A673 (cell line): Measurements from ENCODE around the gene EGLN2. TPM values are rescaled to one million over a fixed set of nuclear protein-coding genes. Genes with fewer than 3 reads are reported as not detected.

Source experiments
- BruUV-seq: library from RNA; stranded (reverse); fragments of 400-500 nt; replicated peaks from 2 replicates; lab custom pipeline; 2021; lab: Mats Ljungman, UMichigan
- CTCF ChIA-PET: fragments of 300-600 bp; sonication (Branson Sonifier 250); formaldehyde crosslinking; loops from one replicate; lab custom pipeline; 2022; ENCODE audit warnings: antibody characterized with exemption; lab: Charles Lee
- POLR2A ChIA-PET: fragments of 300-600 bp; sonication (Branson Sonifier 250); formaldehyde crosslinking; loops from one replicate; lab custom pipeline; 2022; ENCODE audit warnings: antibody characterized with exemption; ENCODE audit not compliant: low non-redundant PET; lab: Charles Lee
- DNase-seq: peaks from one replicate; pipeline ENCODE4 v3.0.0-alpha.2; 2015; ENCODE audit warnings: low spot score
- H3K27ac ChIP-seq: fragments of 200-600 bp; sonication (generic); 2 replicates; pipeline ENCODE4 v1.5.1; 2016; ENCODE audit warnings: mixed run types, low read depth, mild to moderate bottlenecking, mixed read lengths, antibody characterized with exemption, low read length; ENCODE audit not compliant: poor library complexity, severe bottlenecking
- H3K27me3 ChIP-seq: fragments of 200-600 bp; sonication (generic); replicated peaks from 2 replicates; pipeline ENCODE4 v1.6.1; 2017; ENCODE audit warnings: mixed run types, low read depth, mild to moderate bottlenecking, mixed read lengths, antibody characterized with exemption, low read length; ENCODE audit not compliant: insufficient read depth, poor library complexity
- H3K36me3 ChIP-seq: fragments of 200-600 bp; sonication (generic); 2 replicates; pipeline ENCODE4 v1.6.1; 2016; ENCODE audit warnings: mixed run types, mild to moderate bottlenecking, mixed read lengths, antibody characterized with exemption, low read length; ENCODE audit not compliant: insufficient read depth, poor library complexity, severe bottlenecking
- H3K4me1 ChIP-seq: fragments of 200-600 bp; sonication (generic); 2 replicates; pipeline ENCODE4 v1.6.1; 2017; ENCODE audit warnings: mixed run types, mild to moderate bottlenecking, mixed read lengths, antibody characterized with exemption, low read length; ENCODE audit not compliant: insufficient read depth, poor library complexity, severe bottlenecking
- H3K4me3 ChIP-seq: fragments of 200-600 bp; sonication (generic); 2 replicates; pipeline ENCODE4 v1.5.1; 2016; ENCODE audit warnings: low read depth, mixed run types, mild to moderate bottlenecking, mixed read lengths, low read length; ENCODE audit not compliant: poor library complexity, severe bottlenecking
- H3K9me3 ChIP-seq: fragments of 200-600 bp; sonication (generic); 2 replicates; pipeline ENCODE4 v1.6.1; 2016; ENCODE audit warnings: mixed run types, low read depth, mild to moderate bottlenecking, mixed read lengths, antibody characterized with exemption, low read length; ENCODE audit not compliant: poor library complexity, severe bottlenecking
- CTCF ChIP-seq: fragments of 300-800, 200-600 bp; sonication (generic); conservative IDR thresholded peaks from 2 replicates; pipeline ENCODE4 v1.5.1; 2017; ENCODE audit warnings: low read depth, mild to moderate bottlenecking, antibody characterized with exemption, low read length, moderate library complexity, mixed read lengths
- EZH2 ChIP-seq: fragments of 200-600 bp; sonication (generic); IDR thresholded peaks from 2 replicates; pipeline ENCODE4 v1.6.1; 2017; ENCODE audit warnings: borderline replicate concordance, low read depth, mild to moderate bottlenecking, mixed read lengths, antibody characterized with exemption, low read length; ENCODE audit not compliant: poor library complexity, severe bottlenecking
- intact Hi-C: fragments of 100-400 bp; cut with micrococcal nuclease; formaldehyde crosslinking; loops from one replicate; pipeline ENCODE4 v1.10.0; 2022; ENCODE audit not compliant: unreplicated experiment
- total RNA-seq: library from RNA; stranded (reverse); gene quantifications from 2 replicates; pipeline ENCODE4 v1.2.3, GENCODE V29; 2021

Gene EGLN2
- total RNA-seq, 1 experiment from 2014 or later: 113 TPM

- BruUV-seq: no TSS peak
- no peak for DNase-seq
- H3K4me1 ChIP-seq: peaks cover 47% of the 10 kb centered on the region
Observed at GRCh38 chr19:40799558-40800338, 757 bp downstream of the EGLN2 start.

GRCh38 chr19:40800339-40800996, 1.5 kb downstream of the EGLN2 start:
- Histone ChIP-seq H3K36me3 (peaks cover 25% of the 10 kb centered on the region), H3K27me3 (no peaks in the 10 kb centered on the region), H3K9me3 (no peaks in the 10 kb centered on the region), H3K27ac (peak overlapping the region; percentile 88), H3K4me1 (peaks cover 52% of the 10 kb centered on the region), H3K4me3 (peak overlapping the region; percentile 97)
- CTCF ChIA-PET: interaction anchor here (0.6 kb wide), 1 partner anchor 138 kb away, joined by 5 read pairs; no protein-coding TSS in a partner anchor
- TF ChIP-seq CTCF: no peak
- TF ChIP-seq EZH2: no peak
- intact Hi-C loops: loop anchor here (10.0 kb wide), 1 partner anchor 86 kb away; the partner anchor contains the start of genes COQ8B and ITPKC
- DNase-seq: no peak
- POLR2A ChIA-PET: no interaction called here
- BruUV-seq: no TSS peak

More at GRCh38 chr19:40799558-40800338, 757 bp downstream of the EGLN2 start:
- Histone ChIP-seq H3K27me3 (no peaks in the 10 kb centered on the region), H3K9me3 (no peaks in the 10 kb centered on the region), H3K36me3 (peaks cover 25% of the 10 kb centered on the region), H3K4me3 (peak overlapping the region; percentile 97), H3K27ac (peak overlapping the region; percentile 88)
- TF ChIP-seq CTCF (no peak), EZH2 (no peak)
- ChIA-PET POLR2A (no interaction called here), CTCF (interaction anchor here (0.6 kb wide), 1 partner anchor 226 kb away, joined by 5 read pairs; no protein-coding TSS in a partner anchor)
- intact Hi-C loops: loop anchor here (2.0 to 10.0 kb wide), 2 partner anchors 49 to 85 kb away; partner anchors contain the start of genes ACTMAP, COQ8B, ITPKC and SNRPA

- Histone ChIP-seq H3K27ac (peak overlapping the region; percentile 29), H3K4me1 (peaks cover 56% of the 10 kb centered on the region), H3K9me3 (no peaks in the 10 kb centered on the region), H3K27me3 (no peaks in the 10 kb centered on the region), H3K4me3 (peak overlapping the region; percentile 97), H3K36me3 (peaks cover 28% of the 10 kb centered on the region)
- ChIA-PET POLR2A (no interaction called here), CTCF (interaction anchor here (0.6 kb wide), 2 partner anchors 138 to 277 kb away, joined by 5 to 11 read pairs; no protein-coding TSS in a partner anchor)
- TF ChIP-seq EZH2: no peak
- TF ChIP-seq CTCF: no peak
- intact Hi-C loops: loop anchor here (10.0 kb wide), 1 partner anchor 86 kb away; the partner anchor contains the start of genes COQ8B and ITPKC
- no TSS peak for BruUV-seq
- DNase-seq: no peak
Observed at GRCh38 chr19:40800997-40801377, 2.0 kb downstream of the EGLN2 start.
